Measurements from ENCODE around the gene JMJD1C. TPM values are rescaled to one million over a fixed set of nuclear protein-coding genes. Genes with fewer than 3 reads are reported as not detected.

The JMJD1C gene, protein sequence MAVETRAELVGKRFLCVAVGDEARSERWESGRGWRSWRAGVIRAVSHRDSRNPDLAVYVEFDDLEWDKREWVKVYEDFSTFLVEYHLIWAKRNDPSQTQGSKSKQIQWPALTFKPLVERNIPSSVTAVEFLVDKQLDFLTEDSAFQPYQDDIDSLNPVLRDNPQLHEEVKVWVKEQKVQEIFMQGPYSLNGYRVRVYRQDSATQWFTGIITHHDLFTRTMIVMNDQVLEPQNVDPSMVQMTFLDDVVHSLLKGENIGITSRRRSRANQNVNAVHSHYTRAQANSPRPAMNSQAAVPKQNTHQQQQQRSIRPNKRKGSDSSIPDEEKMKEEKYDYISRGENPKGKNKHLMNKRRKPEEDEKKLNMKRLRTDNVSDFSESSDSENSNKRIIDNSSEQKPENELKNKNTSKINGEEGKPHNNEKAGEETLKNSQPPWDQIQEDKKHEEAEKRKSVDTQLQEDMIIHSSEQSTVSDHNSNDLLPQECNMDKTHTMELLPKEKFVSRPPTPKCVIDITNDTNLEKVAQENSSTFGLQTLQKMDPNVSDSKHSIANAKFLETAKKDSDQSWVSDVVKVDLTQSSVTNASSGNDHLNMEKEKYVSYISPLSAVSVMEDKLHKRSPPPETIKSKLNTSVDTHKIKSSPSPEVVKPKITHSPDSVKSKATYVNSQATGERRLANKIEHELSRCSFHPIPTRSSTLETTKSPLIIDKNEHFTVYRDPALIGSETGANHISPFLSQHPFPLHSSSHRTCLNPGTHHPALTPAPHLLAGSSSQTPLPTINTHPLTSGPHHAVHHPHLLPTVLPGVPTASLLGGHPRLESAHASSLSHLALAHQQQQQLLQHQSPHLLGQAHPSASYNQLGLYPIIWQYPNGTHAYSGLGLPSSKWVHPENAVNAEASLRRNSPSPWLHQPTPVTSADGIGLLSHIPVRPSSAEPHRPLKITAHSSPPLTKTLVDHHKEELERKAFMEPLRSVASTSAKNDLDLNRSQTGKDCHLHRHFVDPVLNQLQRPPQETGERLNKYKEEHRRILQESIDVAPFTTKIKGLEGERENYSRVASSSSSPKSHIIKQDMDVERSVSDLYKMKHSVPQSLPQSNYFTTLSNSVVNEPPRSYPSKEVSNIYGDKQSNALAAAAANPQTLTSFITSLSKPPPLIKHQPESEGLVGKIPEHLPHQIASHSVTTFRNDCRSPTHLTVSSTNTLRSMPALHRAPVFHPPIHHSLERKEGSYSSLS (N-terminal part only)
- total RNA-seq: 10 to 100 TPM; 41.6 to 77.8 (median 56.9) TPM

DNA sequence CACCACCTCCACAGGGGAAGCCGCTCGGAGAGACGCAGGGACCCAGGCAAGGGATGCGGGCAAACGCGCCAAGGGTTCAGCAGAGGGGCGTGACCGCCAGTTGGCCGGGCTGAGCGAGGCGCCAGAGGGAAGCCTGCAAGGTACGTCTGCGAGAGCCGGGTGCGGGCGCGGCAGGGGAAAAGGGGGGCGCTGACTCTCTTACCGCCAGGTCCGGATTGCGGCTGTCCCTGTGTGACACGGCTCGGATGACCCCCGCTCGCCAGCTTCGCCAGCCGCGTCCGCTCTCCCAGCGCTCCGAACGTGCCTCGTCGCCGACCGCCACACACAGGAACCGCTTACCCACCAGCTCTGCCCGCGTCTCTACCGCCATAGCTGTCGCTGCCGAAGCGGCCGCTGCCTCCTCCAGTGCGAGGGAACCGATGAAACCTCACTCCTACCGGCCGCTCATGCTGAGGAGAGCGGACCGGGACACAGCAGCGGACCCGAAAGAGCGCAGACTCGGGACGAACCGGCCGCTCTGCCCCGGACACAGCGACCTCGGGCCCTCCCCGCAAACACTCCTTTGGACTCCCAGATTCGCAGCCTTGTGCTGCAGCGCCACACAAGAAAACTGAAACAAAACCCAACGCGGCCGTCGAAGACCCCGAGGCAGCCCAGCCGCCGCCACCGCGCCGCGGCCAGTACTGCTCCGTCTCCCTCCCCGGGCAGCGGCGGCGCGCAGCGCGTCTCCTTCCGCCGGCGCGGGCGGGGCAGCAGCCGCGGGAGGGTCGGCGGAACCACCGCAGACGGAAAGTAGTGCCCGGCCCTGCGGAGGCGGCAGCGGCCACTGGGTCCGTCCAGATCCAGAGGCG is at the start of gene JMJD1C:
TSS of gene JMJD1C (minus strand) at position 685 of the 851 bp plus-strand sequence. CDS start at position 370, 315 bp downstream.
- H3K9me3 ChIP-seq: no peaks in the 10 kb centered on the region
- TF ChIP-seq POLR2A (IDR thresholded peaks at IDR 0.05) (peak in 2 of 4 donors; percentile 64 to 77), CTCF (IDR thresholded peaks at IDR 0.05) (no peak)
- H3K4me3 ChIP-seq: peak within 1 kb of the TSS; percentile 61 to 94 (median 88)
- H3K27ac ChIP-seq: peak within 1 kb of the TSS; percentile 86 to 93 (median 90)
- no peaks in the 10 kb centered on the region for H3K36me3 ChIP-seq
- peaks cover 0 to 21% (median 0%) of the 10 kb centered on the region in 3 donors for H3K4me1 ChIP-seq
- DNase-seq: peak; percentile 9
- intact Hi-C loops (cut with DNase I): no loop called here
- WGBS, 2 donors: 0% methylated on average over 14 of the region's 99 CpGs; no CpG with 5 or more reads in 1 of the 2 donors
- no peaks in the 10 kb centered on the region for H3K27me3 ChIP-seq

DNA sequence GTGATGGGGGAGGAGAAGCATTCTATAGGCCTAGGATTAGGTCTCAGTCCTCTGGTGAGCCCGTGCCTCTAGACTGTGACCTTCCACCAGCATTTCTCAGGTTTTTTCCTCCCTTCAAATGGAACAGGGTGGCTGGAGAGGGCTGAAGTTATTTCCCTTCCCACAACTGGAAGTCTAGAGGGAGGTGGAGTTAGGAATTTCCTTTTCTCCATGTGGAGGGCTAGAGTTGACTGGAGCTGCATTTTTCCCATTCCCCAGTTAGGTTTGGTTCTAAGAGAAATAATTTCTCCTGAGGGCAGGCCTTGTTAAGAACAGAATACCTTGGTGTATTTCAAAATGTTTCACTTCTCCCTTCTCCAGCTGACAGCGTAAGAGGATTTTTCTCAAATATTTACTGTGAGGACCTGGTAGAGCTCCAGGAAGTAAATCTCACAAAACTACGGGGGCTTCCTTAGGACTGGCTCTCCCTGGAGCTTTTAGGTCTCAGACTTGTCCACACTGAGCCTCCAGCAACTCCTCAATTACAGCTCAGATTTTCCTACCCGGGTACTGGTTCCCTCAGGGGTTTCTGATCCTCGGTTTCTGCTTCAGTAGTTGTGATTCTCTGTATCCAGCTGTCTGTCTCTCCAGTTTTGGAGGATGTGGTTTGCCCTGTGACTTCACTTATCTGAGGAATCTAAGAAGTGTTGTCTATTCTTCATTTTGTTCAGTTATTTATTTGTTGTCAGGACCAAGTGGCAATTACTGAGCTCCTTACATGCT is 49.4 kb upstream of the JMJD1C start:
- WGBS, 2 donors: 42 to 48% methylated on average over 5 of the region's 5 CpGs
- Histone ChIP-seq H3K36me3 (no peaks in the 10 kb centered on the region), H3K4me3 (peak overlapping the region in 1 of 4 donors; percentile 5), H3K4me1 (peaks cover 7 to 44% (median 11%) of the 10 kb centered on the region in 3 donors), H3K27ac (peak overlapping the region; percentile 34 to 75 (median 55)), H3K9me3 (no peaks in the 10 kb centered on the region), H3K27me3 (no peaks in the 10 kb centered on the region)
- intact Hi-C loops (cut with DNase I): no loop called here
- TF ChIP-seq POLR2A (IDR thresholded peaks at IDR 0.05) (no peak), CTCF (IDR thresholded peaks at IDR 0.05) (no peak)
- no peak for DNase-seq

GRCh38 chr10:63506554-63506953 is 40.8 kb upstream of the JMJD1C start:
- H3K4me1 ChIP-seq: peaks cover 0 to 21% (median 7%) of the 10 kb centered on the region in 3 donors
- H3K36me3 ChIP-seq: no peaks in the 10 kb centered on the region
- H3K9me3 ChIP-seq: no peaks in the 10 kb centered on the region
- TF ChIP-seq POLR2A (IDR thresholded peaks at IDR 0.05) (no peak), CTCF (IDR thresholded peaks at IDR 0.05) (no peak)
- 90 to 95% methylated on average over 1 of the region's 1 CpG for WGBS, 2 donors
- H3K27ac ChIP-seq: no peak overlapping the region
- intact Hi-C loops (cut with DNase I): no loop called here
- no peak for DNase-seq
- H3K4me3 ChIP-seq: no peak overlapping the region
- H3K27me3 ChIP-seq: no peaks in the 10 kb centered on the region

GRCh38 chr10:63505562-63505961 is 39.8 kb upstream of the JMJD1C start:
- TF ChIP-seq POLR2A (IDR thresholded peaks at IDR 0.05): no peak
- no peak for TF ChIP-seq CTCF (IDR thresholded peaks at IDR 0.05)
- no peak overlapping the region for H3K27ac ChIP-seq

More at GRCh38 chr10:63505562-63505961, 39.8 kb upstream of the JMJD1C start:
- Histone ChIP-seq H3K9me3 (no peaks in the 10 kb centered on the region), H3K36me3 (no peaks in the 10 kb centered on the region), H3K27me3 (no peaks in the 10 kb centered on the region), H3K4me1 (peaks cover 0 to 21% (median 7%) of the 10 kb centered on the region in 3 donors), H3K4me3 (no peak overlapping the region)
- DNase-seq: no peak
- intact Hi-C loops (cut with DNase I): no loop called here
- 93 to 94% methylated on average over 2 of the region's 2 CpGs for WGBS, 2 donors
